GM21360 (cell line): ENCODE measurements around the gene DRD5.

Experiments
- ATAC-seq: cut with Tn5 transposase; IDR thresholded peaks from one replicate; pipeline ENCODE4 v1.9.1; 2021; ENCODE audit warnings: mild to moderate bottlenecking, moderate library complexity; ENCODE audit not compliant: unreplicated experiment

DRD5 gene

GRCh38 chr4:9812501-9813340 is 31.3 kb downstream of the DRD5 start:
- peak; percentile 80 for ATAC-seq

- no peak for ATAC-seq
Observed at GRCh38 chr4:9816285-9816684, 34.9 kb downstream of the DRD5 start.

GRCh38 chr4:9820343-9820742 is 38.9 kb downstream of the DRD5 start:
- ATAC-seq = no peak

- ATAC-seq = no peak
Observed at GRCh38 chr4:9825049-9825448, 43.6 kb downstream of the DRD5 start.

GRCh38 chr4:9826551-9826950 is 45.1 kb downstream of the DRD5 start:
- ATAC-seq = no peak

- no peak for ATAC-seq
Observed at GRCh38 chr4:9832640-9833039, 51.2 kb downstream of the DRD5 start.

GRCh38 chr4:9833421-9833820 is 52.0 kb downstream of the DRD5 start:
- ATAC-seq = no peak
